Peyer's patch (tissue), 4 donors: Measurements from ENCODE around the gene RASGRP3. TPM values are rescaled to one million over a fixed set of nuclear protein-coding genes. Genes with fewer than 3 reads are reported as not detected.

Experiments used
- DNase-seq, 3 donors: peaks; one replicate each; pipeline ENCODE4 v3.0.0-alpha.2; 2017 to 2019
- H3K27ac ChIP-seq, 4 donors: fragments of 200-600 bp; sonication (generic); one replicate each; pipeline ENCODE4 v1.5.1; 2016 to 2019
- H3K27me3 ChIP-seq, 2 donors: fragments of 200-600 bp; sonication (generic); one replicate each; pipeline ENCODE4 v1.5.1; 2019
- H3K36me3 ChIP-seq, 3 donors: fragments of 200-600 bp; sonication (generic); one replicate each; pipeline ENCODE4 v1.5.1; 2016 to 2019
- H3K4me1 ChIP-seq, 4 donors: fragments of 200-600 bp; sonication (generic); one replicate each; pipeline ENCODE4 v1.5.1; 2016 to 2019
- H3K4me3 ChIP-seq, 4 donors: fragments of 200-600 bp; sonication (generic); 1 replicate in 3 of 4; 2 replicates in 1 of 4; pipeline ENCODE4 v1.5.1; 2016 to 2019; ENCODE audit warnings: mild to moderate bottlenecking in 1 of 4
- H3K9me3 ChIP-seq, 4 donors: fragments of 200-600 bp; sonication (generic); one replicate each; pipeline ENCODE4 v1.5.1; 2016 to 2019; ENCODE audit warnings: mild to moderate bottlenecking in 1 of 4
- POLR2A ChIP-seq, 2 donors: fragments of 450-650 bp; IDR thresholded peaks; one replicate each; pipeline ENCODE4 v1.5.1; 2017; ENCODE audit warnings: antibody characterized with exemption in 2 of 2, mild to moderate bottlenecking in 2 of 2, moderate library complexity in 2 of 2
- total RNA-seq, 4 donors: library from RNA; depleted of rRNA; stranded (reverse); fragments of >200 nt; gene quantifications; one replicate each; pipeline ENCODE4 v1.1.0, GENCODE V29; 2016
- TF ChIP-seq, protein P1 (sequence below), 6 experiments: fragments of 450-650 bp in 4 of 6; fragments of 200-600 bp in 2 of 6; sonication (generic) in 1 of 6; IDR thresholded peaks; one replicate each; pipeline ENCODE4 v1.5.1; 2017 to 2019; ENCODE audit warnings: antibody characterized with exemption in 6 of 6, mild to moderate bottlenecking in 3 of 6, moderate library complexity in 1 of 6

RASGRP3 gene
- total RNA-seq, 4 donors from 2014 or later, result 1.9 to 66.8 (median 12.3) TPM

DNA sequence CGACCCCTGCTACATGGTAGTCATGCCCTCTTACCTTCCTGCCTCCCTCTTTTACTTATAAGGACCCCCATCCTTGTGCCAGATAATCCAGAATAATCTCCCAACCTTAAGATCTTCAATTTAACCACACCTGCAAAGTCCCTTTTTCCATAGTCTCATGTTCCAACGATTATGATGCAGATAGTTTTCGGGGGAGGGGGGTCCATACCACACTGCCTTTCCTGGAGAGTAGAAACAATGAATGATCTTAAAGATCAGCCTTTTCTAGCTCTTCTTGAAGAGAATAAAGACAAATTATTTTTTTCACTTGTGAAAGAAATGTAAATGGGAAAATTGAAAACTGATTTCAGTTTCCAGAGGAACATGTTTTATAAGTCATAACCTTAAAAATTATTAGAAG, 127.0 kb downstream of the RASGRP3 start:
- TF ChIP-seq, protein P1, sequence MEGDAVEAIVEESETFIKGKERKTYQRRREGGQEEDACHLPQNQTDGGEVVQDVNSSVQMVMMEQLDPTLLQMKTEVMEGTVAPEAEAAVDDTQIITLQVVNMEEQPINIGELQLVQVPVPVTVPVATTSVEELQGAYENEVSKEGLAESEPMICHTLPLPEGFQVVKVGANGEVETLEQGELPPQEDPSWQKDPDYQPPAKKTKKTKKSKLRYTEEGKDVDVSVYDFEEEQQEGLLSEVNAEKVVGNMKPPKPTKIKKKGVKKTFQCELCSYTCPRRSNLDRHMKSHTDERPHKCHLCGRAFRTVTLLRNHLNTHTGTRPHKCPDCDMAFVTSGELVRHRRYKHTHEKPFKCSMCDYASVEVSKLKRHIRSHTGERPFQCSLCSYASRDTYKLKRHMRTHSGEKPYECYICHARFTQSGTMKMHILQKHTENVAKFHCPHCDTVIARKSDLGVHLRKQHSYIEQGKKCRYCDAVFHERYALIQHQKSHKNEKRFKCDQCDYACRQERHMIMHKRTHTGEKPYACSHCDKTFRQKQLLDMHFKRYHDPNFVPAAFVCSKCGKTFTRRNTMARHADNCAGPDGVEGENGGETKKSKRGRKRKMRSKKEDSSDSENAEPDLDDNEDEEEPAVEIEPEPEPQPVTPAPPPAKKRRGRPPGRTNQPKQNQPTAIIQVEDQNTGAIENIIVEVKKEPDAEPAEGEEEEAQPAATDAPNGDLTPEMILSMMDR (IDR thresholded peaks at IDR 0.05), result no peak
- TF ChIP-seq POLR2A (IDR thresholded peaks at IDR 0.05), result no peak
- no peak overlapping the region for H3K4me3 ChIP-seq
- no peaks in the 10 kb centered on the region for H3K27me3 ChIP-seq
- H3K36me3 ChIP-seq, result no peaks in the 10 kb centered on the region
- DNase-seq, result no peak
- no peaks in the 10 kb centered on the region for H3K4me1 ChIP-seq
- no peak overlapping the region for H3K27ac ChIP-seq
- no peaks in the 10 kb centered on the region for H3K9me3 ChIP-seq

DNA sequence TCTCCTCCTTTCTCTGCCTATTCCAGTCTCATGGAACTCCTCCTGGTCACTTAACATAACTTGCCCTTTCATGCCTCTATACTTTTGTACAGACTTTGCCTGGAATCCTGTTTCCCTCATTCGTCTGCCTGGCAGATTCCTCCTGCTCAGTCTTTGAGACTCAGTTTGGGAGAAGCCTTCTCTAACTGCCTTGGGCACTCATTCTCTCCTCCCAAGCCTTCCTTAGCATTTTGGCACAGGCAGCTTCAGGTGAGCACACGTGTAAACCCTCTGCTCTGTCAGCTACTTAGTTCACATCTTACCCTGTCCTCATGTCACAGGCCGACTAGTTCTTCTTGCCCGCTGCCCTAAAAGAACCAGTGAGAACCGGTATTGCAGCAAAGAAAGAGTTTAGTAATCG, 128.6 kb downstream of the RASGRP3 start:
- H3K27me3 ChIP-seq, result no peaks in the 10 kb centered on the region
- no peak for TF ChIP-seq POLR2A (IDR thresholded peaks at IDR 0.05)
- TF ChIP-seq, protein P1 (IDR thresholded peaks at IDR 0.05), result no peak
- no peaks in the 10 kb centered on the region for H3K9me3 ChIP-seq
- H3K4me3 ChIP-seq, result no peak overlapping the region
- H3K36me3 ChIP-seq, result no peaks in the 10 kb centered on the region
- H3K27ac ChIP-seq, result no peak overlapping the region
- no peaks in the 10 kb centered on the region for H3K4me1 ChIP-seq
- DNase-seq, result no peak

DNA sequence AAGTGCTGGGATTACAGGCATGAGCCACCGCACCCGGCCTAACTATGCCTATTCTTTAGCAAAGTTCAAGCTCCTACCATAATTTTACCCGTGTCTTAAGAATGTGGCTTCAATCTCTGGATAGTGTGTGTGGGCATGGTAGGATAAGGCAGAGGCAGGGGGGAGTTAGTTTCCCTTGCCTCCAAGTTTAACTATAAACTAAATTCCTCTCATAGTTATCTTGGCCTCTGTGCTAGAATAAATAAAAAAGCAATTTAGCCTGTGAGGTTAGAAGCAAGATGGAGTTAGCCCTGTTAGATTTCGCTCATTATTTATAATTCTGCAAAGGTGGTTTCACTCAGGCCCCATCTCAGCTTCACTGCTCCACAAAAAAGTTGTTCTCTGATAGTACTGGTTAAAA, 129.7 kb downstream of the RASGRP3 start:
- Histone ChIP-seq H3K27me3 (no peaks in the 10 kb centered on the region), H3K36me3 (no peaks in the 10 kb centered on the region), H3K9me3 (no peaks in the 10 kb centered on the region), H3K4me3 (no peak overlapping the region), H3K4me1 (no peaks in the 10 kb centered on the region), H3K27ac (no peak overlapping the region)
- no peak for TF ChIP-seq POLR2A (IDR thresholded peaks at IDR 0.05)
- TF ChIP-seq, protein P1 (IDR thresholded peaks at IDR 0.05), result no peak
- no peak for DNase-seq

DNA sequence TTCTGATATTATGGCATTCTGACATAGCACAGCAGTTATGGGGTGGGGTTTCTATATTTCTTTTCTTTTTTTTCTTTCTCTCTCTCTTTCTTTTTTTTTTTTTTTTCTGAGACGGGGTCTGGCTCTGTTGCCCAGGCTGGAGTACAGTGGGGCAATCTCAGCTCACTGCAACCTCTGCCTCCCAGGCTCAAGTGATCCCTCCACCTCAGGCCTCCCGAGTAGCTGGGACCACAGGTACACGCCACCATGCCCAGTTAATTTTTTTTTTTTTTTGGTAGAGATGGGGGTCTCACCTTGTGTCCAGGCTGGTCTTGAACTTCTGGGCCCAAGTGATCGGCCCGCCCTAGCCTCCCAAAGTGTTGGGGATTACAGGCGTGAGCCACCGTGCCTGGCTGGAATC, 130.2 kb downstream of the RASGRP3 start:
- no peak for DNase-seq
- no peak overlapping the region for H3K4me3 ChIP-seq
- no peaks in the 10 kb centered on the region for H3K9me3 ChIP-seq
- H3K27ac ChIP-seq, result no peak overlapping the region
- no peaks in the 10 kb centered on the region for H3K27me3 ChIP-seq
- H3K4me1 ChIP-seq, result no peaks in the 10 kb centered on the region
- TF ChIP-seq, protein P1 (IDR thresholded peaks at IDR 0.05), result no peak
- TF ChIP-seq POLR2A (IDR thresholded peaks at IDR 0.05), result no peak
- H3K36me3 ChIP-seq, result no peaks in the 10 kb centered on the region

DNA sequence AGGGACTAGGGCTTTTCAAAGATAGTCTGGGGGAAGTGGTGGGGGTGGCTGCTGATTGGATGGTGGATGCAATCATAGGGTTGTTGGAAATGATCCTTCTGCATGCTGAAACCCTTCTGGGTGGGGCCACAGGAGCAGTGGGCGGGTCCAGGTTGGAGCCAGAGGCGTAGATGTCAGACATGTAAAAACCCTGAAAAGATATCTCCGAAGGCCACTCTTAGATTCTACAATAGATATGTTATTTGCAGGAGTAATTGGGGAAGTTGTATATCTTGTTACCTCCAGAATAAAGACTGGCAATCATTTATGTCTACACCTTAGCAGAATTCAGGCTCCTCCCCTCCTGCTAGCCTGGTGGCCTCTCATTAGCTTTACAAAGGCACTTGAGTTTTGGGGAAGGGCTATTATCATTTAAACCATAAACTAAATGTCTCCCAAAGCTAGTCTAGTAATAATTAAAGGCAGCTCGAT, 130.8 kb downstream of the RASGRP3 start:
- no peak for DNase-seq
- Histone ChIP-seq H3K27ac (no peak overlapping the region), H3K9me3 (no peaks in the 10 kb centered on the region), H3K4me3 (no peak overlapping the region), H3K27me3 (no peaks in the 10 kb centered on the region), H3K36me3 (no peaks in the 10 kb centered on the region), H3K4me1 (no peaks in the 10 kb centered on the region)
- TF ChIP-seq, protein P1 (IDR thresholded peaks at IDR 0.05), result no peak
- TF ChIP-seq POLR2A (IDR thresholded peaks at IDR 0.05), result no peak

DNA sequence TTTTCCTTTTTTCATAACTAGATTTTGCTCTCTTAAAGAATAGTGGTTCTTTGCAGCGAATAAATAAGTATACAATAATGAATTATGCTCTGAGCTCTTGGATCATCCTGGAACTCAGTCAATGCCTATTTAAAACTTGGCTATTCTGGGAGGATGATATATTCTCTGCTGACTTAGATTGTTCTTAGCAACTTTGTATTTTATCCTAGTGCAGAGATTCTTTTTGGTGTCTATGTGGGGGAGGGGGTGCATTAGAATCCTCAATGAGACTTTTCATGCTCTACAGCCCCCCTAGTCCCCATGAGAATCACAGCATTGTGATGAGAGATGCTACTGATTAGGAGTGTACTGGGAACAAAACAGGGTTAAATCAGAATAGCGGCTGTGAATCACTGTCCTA, 131.5 kb downstream of the RASGRP3 start:
- DNase-seq, result no peak
- TF ChIP-seq, protein P1 (IDR thresholded peaks at IDR 0.05), result no peak
- TF ChIP-seq POLR2A (IDR thresholded peaks at IDR 0.05), result no peak
- H3K4me3 ChIP-seq, result no peak overlapping the region
- no peaks in the 10 kb centered on the region for H3K4me1 ChIP-seq
- H3K36me3 ChIP-seq, result no peaks in the 10 kb centered on the region
- no peak overlapping the region for H3K27ac ChIP-seq
- H3K9me3 ChIP-seq, result no peaks in the 10 kb centered on the region
- no peaks in the 10 kb centered on the region for H3K27me3 ChIP-seq
